GM12892 (cell line): ENCODE measurements around the gene PIK3AP1.

Source experiments
- POLR2A ChIP-seq: IDR thresholded peaks from 2 replicates; pipeline ENCODE4 v1.6.1; 2011; ENCODE audit warnings: low read depth, low read length, control low read depth
- POLR2AphosphoS5 ChIP-seq: IDR thresholded peaks from 2 replicates; pipeline ENCODE4 v1.6.1; 2011; ENCODE audit warnings: low read depth, low read length, control low read depth

- TF ChIP-seq POLR2AphosphoS5 (no peak), POLR2A (no peak)
Observed at GRCh38 chr10:96579133-96579532, 141.2 kb downstream of the PIK3AP1 start.
